Adrenal gland (tissue), 12 donors: Measurements from ENCODE around the gene CA7. TPM values are rescaled to one million over a fixed set of nuclear protein-coding genes. Genes with fewer than 3 reads are reported as not detected.
A peak's percentile ranks its signal among the peaks of the same experiment; 100 is the strongest.

Experiments used
- DNase-seq, 7 donors: peaks; one replicate each; pipeline ENCODE4 v3.0.0-alpha.2; 2019 to 2020
- H3K27ac ChIP-seq, 5 donors: fragments of 200-600 bp; sonication (generic) in 4 of 5; 1 replicate in 3 of 5; 2 replicates in 2 of 5; pipeline versions ENCODE4 v1.5.1 to v1.8.0; 2016 to 2020; ENCODE audit warnings: mild to moderate bottlenecking in 1 of 5
- H3K27me3 ChIP-seq: fragments of 200-600 bp; 2 replicates; pipeline ENCODE4 v1.8.0; 2021
- H3K36me3 ChIP-seq, 2 donors: fragments of 200-600 bp; replicated peaks in 1 of 2; 1 replicate in 1 of 2; 2 replicates in 1 of 2; pipeline versions ENCODE4 v1.5.1 to v1.8.0; 2018 to 2022
- H3K4me1 ChIP-seq, 2 donors: fragments of 200-600 bp; replicated peaks in 1 of 2; 1 replicate in 1 of 2; 2 replicates in 1 of 2; pipeline versions ENCODE4 v1.5.1 to v1.8.0; 2018 to 2021
- H3K4me3 ChIP-seq, 4 donors: fragments of 200-600 bp; sonication (generic) in 3 of 4; one replicate each; pipeline ENCODE4 v1.5.1; 2016 to 2018
- H3K9me3 ChIP-seq, 3 donors: fragments of 200-600 bp; sonication (generic) in 1 of 3; replicated peaks in 1 of 3; 1 replicate in 2 of 3; 2 replicates in 1 of 3; pipeline versions ENCODE4 v1.5.1 to v1.8.0; 2016 to 2021
- POLR2A ChIP-seq, 2 donors: fragments of 450-650 bp; IDR thresholded peaks; one replicate each; pipeline ENCODE4 v1.6.1; 2017; ENCODE audit warnings: antibody characterized with exemption in 2 of 2, mild to moderate bottlenecking in 2 of 2, moderate library complexity in 1 of 2
- WGBS, 4 donors: extraction: QIAGEN DNeasy Blood & Tissue Kit in 2 of 4; methylation state at CpG; one replicate each; pipeline versions ENCODE4 v1.1.5 to v1.1.7; 2013 to 2017; 5-methylcytosine and 5-hydroxymethylcytosine counted together
- intact Hi-C, 2 donors: fragments of 100-400 bp; cut with DNase I; formaldehyde crosslinking; loops; one replicate each; pipeline versions ENCODE4 v1.14.1 to v1.15.0; 2022 to 2023
- polyA plus RNA-seq, 3 donors: library from polyadenylated mRNA; stranded (reverse); fragments of 200-250 nt in 2 of 3; fragments of 350-450 nt in 1 of 3; fragmentation: Illumina TruSeq in 1 of 3; extraction: RNeasy Lipid Tissue Mini Kit (QIAGEN cat#74804) in 1 of 3; gene quantifications; one replicate each; pipeline ENCODE4 v1.2.3, GENCODE V29; 2013 to 2014
- total RNA-seq, 9 donors: library from RNA; depleted of rRNA in 4 of 9; stranded (reverse); fragments of >200 nt in 4 of 9; fragments of 120-200 nt in 1 of 9; fragmentation: NEBNext Ultra II Directional in 1 of 9; extraction: Animal tissue kit (Norgen Biotek cat#: 25700) in 1 of 9; gene quantifications; one replicate each; pipeline versions ENCODE4 v1.1.0 to v1.2.4, GENCODE V29; 2013 to 2023
- TF ChIP-seq, protein P1 (sequence below), 6 experiments: fragments of 450-650 bp in 4 of 6; fragments of 200-600 bp in 2 of 6; sonication (generic) in 1 of 6; IDR thresholded peaks; 1 replicate in 5 of 6; 2 replicates in 1 of 6; pipeline versions ENCODE4 v1.5.1 to v1.8.0; 2016 to 2021; ENCODE audit warnings: antibody characterized with exemption in 6 of 6, mild to moderate bottlenecking in 2 of 6, moderate library complexity in 1 of 6
- donor health status: healthy with polysubstance abuse.
- donor health status: Bipolar disorder and iron deficiency.
- donor health status: DM: yes; HTN: yes; CAD: no.
- donor health status: DM: no; HTN: no; CAD: no.
- donor health status: DM: no; HTN: no; CAD: no.
- donor health status: DM: yes; HTN: yes; CAD: no.

CA7 gene
- total and polyA plus RNA-seq, 12 donors: not detected

DNA sequence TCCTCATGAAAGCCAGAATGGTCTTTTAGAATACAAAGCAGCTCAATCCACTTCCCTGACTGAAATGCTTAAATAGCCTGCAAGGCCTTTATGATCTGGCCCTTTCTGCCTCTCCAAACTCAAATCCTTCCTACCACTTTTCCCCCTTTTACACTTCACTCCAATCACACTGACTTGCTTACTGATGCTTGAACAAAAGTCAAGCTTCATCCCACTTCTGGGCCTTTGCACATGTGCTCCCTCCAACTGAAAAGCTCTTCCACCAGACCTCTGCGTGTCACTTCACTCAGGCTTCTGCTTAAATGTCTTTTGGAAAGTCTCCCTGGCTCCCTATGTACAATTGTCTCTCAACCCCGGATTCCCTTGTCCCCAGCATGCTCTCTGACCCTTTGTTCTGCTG is 29.5 kb upstream of the CA7 start:
- intact Hi-C loops: no loop called here
- DNase-seq: no peak
- Histone ChIP-seq H3K9me3 (no peaks in the 10 kb centered on the region), H3K27me3 (no peaks in the 10 kb centered on the region), H3K4me3 (no peak overlapping the region), H3K36me3 (peaks cover 0 to 70% of the 10 kb centered on the region in 2 donors), H3K27ac (no peak overlapping the region), H3K4me1 (no peaks in the 10 kb centered on the region)
- WGBS, 4 donors: 94 to 97% (median 96%) methylated on average over 2 of the region's 2 CpGs
- TF ChIP-seq, protein P1, sequence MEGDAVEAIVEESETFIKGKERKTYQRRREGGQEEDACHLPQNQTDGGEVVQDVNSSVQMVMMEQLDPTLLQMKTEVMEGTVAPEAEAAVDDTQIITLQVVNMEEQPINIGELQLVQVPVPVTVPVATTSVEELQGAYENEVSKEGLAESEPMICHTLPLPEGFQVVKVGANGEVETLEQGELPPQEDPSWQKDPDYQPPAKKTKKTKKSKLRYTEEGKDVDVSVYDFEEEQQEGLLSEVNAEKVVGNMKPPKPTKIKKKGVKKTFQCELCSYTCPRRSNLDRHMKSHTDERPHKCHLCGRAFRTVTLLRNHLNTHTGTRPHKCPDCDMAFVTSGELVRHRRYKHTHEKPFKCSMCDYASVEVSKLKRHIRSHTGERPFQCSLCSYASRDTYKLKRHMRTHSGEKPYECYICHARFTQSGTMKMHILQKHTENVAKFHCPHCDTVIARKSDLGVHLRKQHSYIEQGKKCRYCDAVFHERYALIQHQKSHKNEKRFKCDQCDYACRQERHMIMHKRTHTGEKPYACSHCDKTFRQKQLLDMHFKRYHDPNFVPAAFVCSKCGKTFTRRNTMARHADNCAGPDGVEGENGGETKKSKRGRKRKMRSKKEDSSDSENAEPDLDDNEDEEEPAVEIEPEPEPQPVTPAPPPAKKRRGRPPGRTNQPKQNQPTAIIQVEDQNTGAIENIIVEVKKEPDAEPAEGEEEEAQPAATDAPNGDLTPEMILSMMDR (IDR thresholded peaks at IDR 0.05): no peak
- TF ChIP-seq POLR2A (IDR thresholded peaks at IDR 0.05): no peak

DNA sequence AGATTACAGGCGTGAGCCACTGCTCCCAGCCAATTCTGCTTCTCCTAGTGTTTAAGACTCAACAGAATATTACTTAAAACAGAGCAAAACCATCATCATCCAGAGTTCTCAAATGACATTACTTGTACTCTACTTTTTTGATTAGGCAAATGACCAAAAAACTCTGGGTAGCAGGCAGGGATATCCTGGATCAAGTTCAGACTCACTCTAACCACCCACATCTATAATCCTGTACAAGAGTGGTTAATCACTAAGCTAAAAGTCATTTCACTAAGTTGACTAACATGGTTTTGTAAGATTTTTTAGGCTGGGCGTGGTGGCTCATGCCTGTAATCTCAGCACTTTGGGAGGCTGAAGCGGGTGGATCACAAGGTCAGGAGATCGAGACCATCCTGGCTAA is 20.2 kb upstream of the CA7 start:
- WGBS, 4 donors: 80 to 91% (median 87%) methylated on average over 4 of the region's 4 CpGs
- no peak for DNase-seq
- intact Hi-C loops: no loop called here
- H3K27me3 ChIP-seq: no peaks in the 10 kb centered on the region
- no peaks in the 10 kb centered on the region for H3K9me3 ChIP-seq
- H3K36me3 ChIP-seq: peaks cover 0 to 57% of the 10 kb centered on the region in 2 donors
- no peak overlapping the region for H3K4me3 ChIP-seq
- no peak overlapping the region for H3K27ac ChIP-seq
- peaks cover under 1 to 13% of the 10 kb centered on the region in 2 donors for H3K4me1 ChIP-seq
- TF ChIP-seq, protein P1 (IDR thresholded peaks at IDR 0.05): no peak
- no peak for TF ChIP-seq POLR2A (IDR thresholded peaks at IDR 0.05)

DNA sequence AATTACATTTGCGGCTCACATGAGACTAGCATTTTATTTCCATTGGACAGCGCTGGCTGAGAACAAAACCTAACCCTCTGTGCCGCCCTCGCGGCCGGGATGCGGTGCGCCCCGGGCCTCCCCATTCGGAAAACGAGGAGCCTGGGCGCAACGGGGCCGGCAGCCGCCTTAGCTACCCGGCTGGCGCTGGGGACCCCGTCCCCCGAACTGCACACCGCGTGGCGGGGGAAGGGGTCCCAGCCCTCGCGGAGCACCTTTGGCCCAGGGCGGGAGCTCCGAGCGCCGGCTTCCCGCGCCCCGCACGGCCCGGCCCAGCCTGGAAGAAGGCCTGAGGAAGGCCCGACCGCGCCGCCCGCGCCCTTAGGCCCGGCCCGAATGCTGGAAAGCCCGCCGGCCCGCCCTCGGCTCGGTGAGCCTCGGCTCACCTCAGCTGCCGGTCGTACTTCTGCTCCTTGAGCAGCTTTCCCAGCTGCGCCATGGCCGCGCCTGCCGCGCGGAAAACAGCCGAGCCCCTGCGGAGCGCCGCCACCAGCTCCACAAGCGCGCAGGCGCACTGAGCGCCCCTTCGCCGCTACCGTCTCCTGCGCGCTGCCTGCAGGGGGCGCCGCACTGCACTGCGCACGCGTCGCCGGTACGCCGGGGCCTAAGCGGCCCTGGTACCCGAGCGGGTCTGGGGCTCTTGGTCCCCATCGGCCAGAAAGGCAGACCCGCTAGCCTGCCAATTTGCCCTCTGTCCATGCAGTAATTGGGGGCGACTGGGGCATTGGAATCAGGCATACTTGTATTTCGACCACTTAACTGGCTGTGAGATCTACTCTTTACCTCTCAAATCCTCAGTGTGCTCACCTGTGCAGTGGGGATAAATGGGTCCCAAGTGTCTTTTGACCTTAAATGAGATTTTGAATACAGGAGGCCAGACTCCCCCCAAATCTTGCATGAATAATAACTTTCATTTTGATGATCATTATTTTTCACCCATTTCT is 13.5 kb upstream of the CA7 start, which contains the start of gene NAE1:
TSS of gene NAE1 (minus strand) at position 555 of the 983 bp plus-strand sequence. CDS start at position 478, 77 bp downstream.
- H3K4me3 ChIP-seq: peak within 1 kb of the TSS; percentile 29 to 81 (median 51)
- H3K27ac ChIP-seq: peak within 1 kb of the TSS; percentile 31 to 96 (median 91)
- 1% methylated on average over 56 to 84 of the region's 84 CpGs for WGBS, 4 donors
- peak; percentile 76 to 90 (median 86) for DNase-seq
- peaks cover 13 to 18% of the 10 kb centered on the region in 2 donors for H3K4me1 ChIP-seq
- no peaks in the 10 kb centered on the region for H3K9me3 ChIP-seq
- intact Hi-C loops: loop anchor here (5.0 kb wide), 1 partner anchor 37 kb away; no protein-coding TSS in a partner anchor
- H3K27me3 ChIP-seq: no peaks in the 10 kb centered on the region
- TF ChIP-seq, protein P1 (IDR thresholded peaks at IDR 0.05): peak; percentile 74 to 98 (median 90)
- TF ChIP-seq POLR2A (IDR thresholded peaks at IDR 0.05): peak; percentile 77 to 85
- peaks cover 0 to 19% of the 10 kb centered on the region in 2 donors for H3K36me3 ChIP-seq

DNA sequence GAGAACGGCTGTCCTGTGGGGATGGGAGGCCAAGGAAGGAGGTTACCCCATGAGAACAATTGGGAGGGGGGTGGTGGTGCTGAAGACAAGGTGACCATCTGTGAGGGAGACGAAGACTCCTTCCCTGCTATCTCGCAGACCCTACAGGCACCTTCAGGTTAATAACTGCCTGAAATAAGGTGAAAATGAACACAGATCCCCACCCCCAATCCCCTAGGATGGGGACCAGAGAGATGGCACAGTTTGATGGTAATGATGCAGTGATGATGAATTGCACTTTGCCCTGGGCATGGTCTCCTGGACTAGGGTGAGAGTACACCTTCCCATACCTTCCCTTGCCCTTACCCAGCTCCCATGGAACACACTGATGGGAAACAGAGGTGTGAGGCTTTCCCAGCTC is 12.0 kb upstream of the CA7 start:
- Histone ChIP-seq H3K27ac (no peak overlapping the region), H3K4me3 (no peak overlapping the region), H3K36me3 (peaks cover 0 to 5% of the 10 kb centered on the region in 2 donors), H3K4me1 (peaks cover 13 to 18% of the 10 kb centered on the region in 2 donors), H3K27me3 (no peaks in the 10 kb centered on the region), H3K9me3 (no peaks in the 10 kb centered on the region)
- intact Hi-C loops: loop anchor here (5.0 kb wide), 1 partner anchor 35 kb away; no protein-coding TSS in a partner anchor
- TF ChIP-seq, protein P1 (IDR thresholded peaks at IDR 0.05): no peak
- TF ChIP-seq POLR2A (IDR thresholded peaks at IDR 0.05): no peak
- 78 to 81% (median 79%) methylated on average over 3 of the region's 3 CpGs for WGBS, 4 donors
- no peak for DNase-seq
